Transverse colon (tissue), 4 donors: ENCODE data around the gene ZNF654. TPM values are rescaled to one million over a fixed set of nuclear protein-coding genes. Genes with fewer than 3 reads are reported as not detected.
"Not testable (repeated sequence)": the region's sequence is repeated elsewhere in the genome, so short reads cannot be mapped to it uniquely, and the experiment has no call there.

Source experiments
- DNase-seq: peaks from one replicate; pipeline ENCODE4 v3.0.0-alpha.2; 2019
- H3K27ac ChIP-seq, 4 donors: fragments of 200-600 bp; sonication (generic); 2 replicates each; pipeline ENCODE4 v1.5.1; 2016 to 2018; ENCODE audit warnings: inconsistent platforms in 4 of 4
- H3K27me3 ChIP-seq: fragments of 200-600 bp; sonication (generic); 2 replicates; pipeline ENCODE4 v1.5.1; 2017; ENCODE audit warnings: inconsistent platforms
- H3K36me3 ChIP-seq, 4 donors: fragments of 200-600 bp; sonication (generic); 2 replicates each; pipeline ENCODE4 v1.5.1; 2017 to 2019; ENCODE audit warnings: inconsistent platforms in 4 of 4
- H3K4me1 ChIP-seq, 4 donors: fragments of 200-600 bp; sonication (generic); 2 replicates each; pipeline ENCODE4 v1.5.1; 2017 to 2020; ENCODE audit warnings: inconsistent platforms in 4 of 4
- H3K4me3 ChIP-seq, 4 donors: fragments of 200-600 bp; sonication (generic); 1 replicate in 1 of 4; 2 replicates in 3 of 4; pipeline versions ENCODE4 v1.5.1 to v1.6.1; 2017 to 2019; ENCODE audit warnings: inconsistent platforms in 4 of 4
- H3K9me3 ChIP-seq, 2 donors: fragments of 200-600 bp; sonication (generic); 2 replicates each; pipeline ENCODE4 v1.5.1; 2017 to 2019; ENCODE audit warnings: inconsistent platforms in 2 of 2
- CTCF ChIP-seq, 5 experiments: fragments of 200-600 bp in 3 of 5; fragments of 450-650 bp in 2 of 5; sonication (generic) in 3 of 5; IDR thresholded peaks; 1 replicate in 2 of 5; 2 replicates in 3 of 5; pipeline ENCODE4 v1.5.1; 2016 to 2017; ENCODE audit warnings: antibody characterized with exemption in 5 of 5, inconsistent platforms in 3 of 5, mild to moderate bottlenecking in 2 of 5, moderate library complexity in 1 of 5
- EP300 ChIP-seq: sonication (generic); formaldehyde crosslinking; IDR thresholded peaks from one replicate; pipeline ENCODE4 v1.6.1; 2017; ENCODE audit warnings: antibody characterized with exemption, low read depth
- POLR2A ChIP-seq: fragments of 450-650 bp; IDR thresholded peaks from one replicate; pipeline ENCODE4 v1.6.1; 2016; ENCODE audit warnings: antibody characterized with exemption, mild to moderate bottlenecking, moderate library complexity
- POLR2AphosphoS5 ChIP-seq, 3 donors: sonication (generic); formaldehyde crosslinking; IDR thresholded peaks; one replicate each; pipeline ENCODE4 v1.6.1; 2016; ENCODE audit warnings: antibody characterized with exemption in 3 of 3
- WGBS, 2 donors: methylation state at CpG; one replicate each; pipeline ENCODE4 v1.1.5; 2018; ENCODE audit warnings: low coverage in 1 of 2; 5-methylcytosine and 5-hydroxymethylcytosine counted together
- in situ Hi-C, 4 donors: fragments of 200-750 bp; cut with MboI; loops; one replicate each; pipeline versions ENCODE4 v1.15.0 to v1.15.1; 2017; ENCODE audit warnings: low sequenced_read_pairs in 3 of 4, low pct_ligation_motif_present in 1 of 4, low pct_unique_long_range_greater_than_20kb in 1 of 4
- intact Hi-C: fragments of 100-400 bp; cut with DNase I; formaldehyde crosslinking; loops from one replicate; pipeline ENCODE4 v1.15.1; 2023; ENCODE audit warnings: low total_unique reads
- total RNA-seq, 4 donors: library from RNA; depleted of rRNA; stranded (reverse); fragments of >200 nt; gene quantifications; one replicate each; pipeline ENCODE4 v1.1.0, GENCODE V29; 2016

Gene ZNF654
- total RNA-seq, 4 donors from 2014 or later = 7.2 to 16.8 (median 13.5) TPM

DNA sequence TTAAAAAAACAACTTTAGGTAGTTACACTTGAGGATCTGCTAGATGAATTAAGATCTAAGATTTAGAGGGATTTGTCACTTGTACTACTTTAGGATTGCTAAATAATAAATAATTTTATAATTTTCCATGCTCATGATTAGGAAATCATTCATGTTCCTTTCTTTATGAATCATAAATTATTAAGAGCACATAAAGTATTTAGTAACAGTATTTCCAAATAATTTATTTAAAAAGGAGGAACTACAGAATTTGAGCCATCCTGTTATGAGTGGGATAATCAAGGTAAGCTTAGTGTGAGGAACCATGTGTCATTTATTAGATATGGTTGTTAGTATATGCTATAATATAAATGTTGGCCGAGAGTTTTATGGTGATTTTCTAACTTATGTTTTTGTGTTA is 53.2 kb downstream of the ZNF654 start:
- Histone ChIP-seq H3K27ac (no peak overlapping the region), H3K4me3 (no peak overlapping the region), H3K36me3 (peaks cover 0 to 12% (median 0%) of the 10 kb centered on the region in 4 donors), H3K4me1 (no peaks in the 10 kb centered on the region), H3K9me3 (no peaks in the 10 kb centered on the region), H3K27me3 (no peaks in the 10 kb centered on the region)
- intact Hi-C loops (loop anchor here (10.0 kb wide), 1 partner anchor 337 kb away; no protein-coding TSS in a partner anchor), in situ Hi-C loops (loop anchor here in 1 of 4 donors (25.0 kb wide), 1 partner anchor 350 kb away; no protein-coding TSS in a partner anchor)
- no peak for TF ChIP-seq CTCF (IDR thresholded peaks at IDR 0.05)
- TF ChIP-seq EP300 = no peak
- TF ChIP-seq POLR2A = no peak
- TF ChIP-seq POLR2AphosphoS5 (IDR thresholded peaks at IDR 0.05) = no peak
- 95 to 100% methylated on average over 1 of the region's 1 CpG for WGBS, 2 donors
- DNase-seq = no peak

DNA sequence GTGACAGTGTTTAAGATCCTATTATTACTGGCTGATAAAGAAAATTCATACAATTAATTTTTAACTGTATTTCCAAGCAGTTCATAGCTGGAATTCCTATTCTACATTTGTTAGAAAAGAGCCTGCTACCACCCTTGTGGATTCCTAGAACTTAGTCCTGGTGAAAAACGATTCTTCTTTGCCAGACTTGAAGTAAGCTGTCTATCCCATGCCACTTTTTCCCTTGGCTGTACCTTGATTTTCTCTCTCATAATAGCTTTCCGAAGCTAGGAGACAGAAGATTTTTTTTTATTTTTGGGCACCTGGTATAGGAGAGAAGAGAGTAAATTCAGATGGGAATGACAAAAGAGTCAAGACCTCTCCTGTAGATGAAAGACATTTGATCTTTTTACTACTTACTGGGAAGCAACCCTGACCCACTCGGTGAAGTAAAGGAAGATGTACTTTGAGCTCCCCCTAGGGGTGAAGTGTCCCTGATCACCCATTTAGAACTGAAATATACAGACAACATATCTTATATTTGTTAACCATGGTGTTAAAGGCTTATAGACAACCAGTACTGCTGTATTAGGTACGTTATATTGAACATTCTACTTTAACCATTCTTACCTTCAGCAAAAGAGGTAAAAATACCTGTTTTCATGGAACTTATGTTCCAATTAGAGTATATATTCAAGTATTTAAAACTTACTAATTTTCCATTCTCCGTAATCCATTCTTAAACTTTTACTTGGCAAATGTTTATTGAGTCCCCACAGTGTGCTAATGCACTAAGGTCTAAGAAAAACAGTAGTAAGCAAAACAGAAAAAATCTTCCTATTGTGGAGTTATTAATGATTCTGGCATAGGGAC is 54.5 kb downstream of the ZNF654 start:
- H3K27ac ChIP-seq = no peak overlapping the region
- 43 to 60% methylated on average over 4 to 5 of the region's 5 CpGs for WGBS, 2 donors
- in situ Hi-C loops (loop anchor here in 1 of 4 donors (25.0 kb wide), 1 partner anchor 351 kb away; no protein-coding TSS in a partner anchor), intact Hi-C loops (loop anchor here (10.0 kb wide), 1 partner anchor 339 kb away; no protein-coding TSS in a partner anchor)
- peak; percentile 53 for DNase-seq
- H3K9me3 ChIP-seq = no peaks in the 10 kb centered on the region
- H3K36me3 ChIP-seq = peaks cover 0 to 12% (median 0%) of the 10 kb centered on the region in 4 donors
- no peak overlapping the region for H3K4me3 ChIP-seq
- no peaks in the 10 kb centered on the region for H3K27me3 ChIP-seq
- no peaks in the 10 kb centered on the region for H3K4me1 ChIP-seq
- TF ChIP-seq CTCF (IDR thresholded peaks at IDR 0.05) (peak; percentile 57 to 70 (median 67)), POLR2AphosphoS5 (IDR thresholded peaks at IDR 0.05) (no peak), POLR2A (no peak), EP300 (no peak)

GRCh38 chr3:88114878-88115549 is 56.0 kb downstream of the ZNF654 start:
- Histone ChIP-seq H3K36me3 (peaks cover 0 to 12% (median 0%) of the 10 kb centered on the region in 4 donors), H3K4me1 (no peaks in the 10 kb centered on the region), H3K9me3 (no peaks in the 10 kb centered on the region), H3K27ac (no peak overlapping the region), H3K27me3 (no peaks in the 10 kb centered on the region), H3K4me3 (no peak overlapping the region)
- in situ Hi-C loops = loop anchor here in 1 of 4 donors (25.0 kb wide), 1 partner anchor 353 kb away; no protein-coding TSS in a partner anchor
- no peak for TF ChIP-seq POLR2AphosphoS5 (IDR thresholded peaks at IDR 0.05)
- DNase-seq = no peak
- 81% methylated on average over 3 of the region's 3 CpGs for WGBS, 2 donors
- intact Hi-C loops = loop anchor here (10.0 kb wide), 1 partner anchor 340 kb away; no protein-coding TSS in a partner anchor

- in situ Hi-C loops (loop anchor here in 1 of 4 donors (25.0 kb wide), 1 partner anchor 355 kb away; no protein-coding TSS in a partner anchor), intact Hi-C loops (loop anchor here (10.0 kb wide), 1 partner anchor 343 kb away; no protein-coding TSS in a partner anchor)
- no peak overlapping the region for H3K4me3 ChIP-seq
- TF ChIP-seq POLR2A (no peak), CTCF (IDR thresholded peaks at IDR 0.05) (no peak), POLR2AphosphoS5 (IDR thresholded peaks at IDR 0.05) (no peak), EP300 (no peak)
- H3K9me3 ChIP-seq = no peaks in the 10 kb centered on the region
- H3K36me3 ChIP-seq = peaks cover 0 to 12% (median 0%) of the 10 kb centered on the region in 4 donors
- no peak for DNase-seq
- H3K27me3 ChIP-seq = no peaks in the 10 kb centered on the region
- WGBS, 2 donors = 0% methylated on average over 1 of the region's 1 CpG
- H3K4me1 ChIP-seq = no peaks in the 10 kb centered on the region
- no peak overlapping the region for H3K27ac ChIP-seq
Measured at GRCh38 chr3:88117683-88118082, 58.6 kb downstream of the ZNF654 start.

DNA sequence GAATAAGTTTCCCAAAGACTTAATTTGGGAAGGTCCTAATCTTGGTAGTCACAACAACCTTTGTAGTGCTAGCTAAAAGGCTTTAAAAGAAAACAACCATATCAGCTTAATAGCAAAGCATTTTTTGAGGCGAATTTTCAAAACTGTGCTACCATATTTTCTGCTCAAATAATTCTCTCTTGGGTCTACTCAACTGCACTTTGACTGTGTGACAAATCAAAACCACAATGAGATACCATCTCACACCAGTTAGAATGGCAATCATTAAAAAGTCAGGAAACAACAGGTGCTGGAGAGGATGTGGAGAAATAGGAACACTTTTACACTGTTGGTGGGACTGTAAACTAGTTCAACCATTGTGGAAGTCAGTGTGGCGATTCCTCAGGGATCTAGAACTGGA is 59.5 kb downstream of the ZNF654 start:
- H3K9me3 ChIP-seq, H3K4me3 ChIP-seq, H3K27ac ChIP-seq, H3K27me3 ChIP-seq, H3K4me1 ChIP-seq, DNase-seq: not testable (repeated sequence)
- in situ Hi-C loops (loop anchor here in 1 of 4 donors (25.0 kb wide), 1 partner anchor 356 kb away; no protein-coding TSS in a partner anchor), intact Hi-C loops (loop anchor here (10.0 kb wide), 1 partner anchor 344 kb away; no protein-coding TSS in a partner anchor)
- H3K36me3 ChIP-seq = peaks cover 0 to 12% (median 0%) of the 10 kb centered on the region in 4 donors
- WGBS, 2 donors = 99 to 100% methylated on average over 1 to 2 of the region's 2 CpGs
